WTC11 (cell line): ENCODE results near the gene CHRNB4. TPM values are rescaled to one million over a fixed set of nuclear protein-coding genes. Genes with fewer than 3 reads are reported as not detected.

Experiments used
- ATAC-seq: fragments of 200-7000 bp; cut with Tn5 transposase; 2 replicates; pipeline ENCODE4 v1.10.0; 2021; ENCODE audit warnings: mild to moderate bottlenecking, moderate library complexity
- CTCF ChIA-PET: fragments of 300-600 bp; sonication (Branson Sonifier 250); formaldehyde crosslinking; loops from one replicate; lab custom pipeline; 2021; ENCODE audit warnings: antibody characterized with exemption; lab: Charles Lee
- POLR2A ChIA-PET: fragments of 350-600 bp; sonication (Branson Sonifier 250); formaldehyde crosslinking; loops from one replicate; lab custom pipeline; 2021; ENCODE audit warnings: antibody characterized with exemption; lab: Charles Lee
- DNase-seq: peaks from one replicate; pipeline ENCODE4 v3.0.0; 2021; ENCODE audit warnings: low spot score
- H3K27ac Mint-ChIP-seq: 2 replicates; pipeline ENCODE4 v1.8.0; 2021; ENCODE audit warnings: mixed read lengths
- H3K27me3 Mint-ChIP-seq: 2 replicates; pipeline ENCODE4 v1.8.0; 2021; ENCODE audit warnings: low read depth, mild to moderate bottlenecking, moderate library complexity, mixed read lengths
- H3K36me3 Mint-ChIP-seq: 2 replicates; pipeline ENCODE4 v1.8.0; 2021; ENCODE audit warnings: mixed read lengths
- H3K4me1 Mint-ChIP-seq: 2 replicates; pipeline ENCODE4 v1.8.0; 2022; ENCODE audit warnings: mixed read lengths
- H3K4me3 Mint-ChIP-seq: 2 replicates; pipeline ENCODE4 v1.8.0; 2021; ENCODE audit warnings: mild to moderate bottlenecking, moderate library complexity, mixed read lengths
- H3K9me3 Mint-ChIP-seq: 2 replicates; pipeline ENCODE4 v1.8.0; 2021; ENCODE audit warnings: mixed read lengths
- CREM ChIP-seq: sonication (generic); formaldehyde crosslinking; IDR thresholded peaks from 2 replicates; pipeline ENCODE4 v1.8.1; 2022; ENCODE audit warnings: mild to moderate bottlenecking, missing genetic modification reagents, moderate library complexity
- FOXJ3 ChIP-seq: sonication (generic); formaldehyde crosslinking; IDR thresholded peaks from 2 replicates; pipeline ENCODE4 v1.9.0; 2021; ENCODE audit warnings: missing genetic modification reagents, mild to moderate bottlenecking, borderline replicate concordance
- FOXK1 ChIP-seq: sonication (generic); formaldehyde crosslinking; IDR thresholded peaks from 2 replicates; pipeline ENCODE4 v1.8.0; 2022; ENCODE audit warnings: mild to moderate bottlenecking, moderate library complexity, missing genetic modification reagents
- GRHL2 ChIP-seq: fragments of 250-450 bp; sonication (Bioruptor Pico); IDR thresholded peaks from 2 replicates; pipeline ENCODE4 v1.8.0; 2022; ENCODE audit warnings: mild to moderate bottlenecking, moderate library complexity; ENCODE audit not compliant: insufficient replicate concordance, severe bottlenecking
- GTF2I ChIP-seq: fragments of 250-450 bp; sonication (Bioruptor Pico); conservative IDR thresholded peaks from 2 replicates; pipeline ENCODE4 v1.4.0; 2021; ENCODE audit warnings: mild to moderate bottlenecking
- HMGA2 ChIP-seq: fragments of 250-450 bp; sonication (Bioruptor Pico); IDR thresholded peaks from 2 replicates; pipeline ENCODE4 v1.4.0; 2021; ENCODE audit warnings: mild to moderate bottlenecking, moderate library complexity
- NFYB ChIP-seq: sonication (generic); formaldehyde crosslinking; conservative IDR thresholded peaks from 2 replicates; pipeline ENCODE4 v1.8.0; 2022; ENCODE audit warnings: low read depth, missing genetic modification reagents
- NR3C1 ChIP-seq: sonication (generic); formaldehyde crosslinking; conservative IDR thresholded peaks from 2 replicates; pipeline ENCODE4 v1.8.1; 2023; ENCODE audit warnings: low read depth, mild to moderate bottlenecking, missing genetic modification reagents
- TEAD1 ChIP-seq: sonication (generic); formaldehyde crosslinking; IDR thresholded peaks from 2 replicates; pipeline ENCODE4 v1.8.0; 2022; ENCODE audit warnings: mild to moderate bottlenecking, missing genetic modification reagents
- ZBTB21 ChIP-seq: sonication (generic); formaldehyde crosslinking; IDR thresholded peaks from 2 replicates; pipeline ENCODE4 v1.8.1; 2023; ENCODE audit warnings: mild to moderate bottlenecking, missing genetic modification reagents, borderline replicate concordance
- ZNF138 ChIP-seq: sonication (generic); formaldehyde crosslinking; conservative IDR thresholded peaks from 2 replicates; pipeline ENCODE4 v1.8.1; 2022; ENCODE audit warnings: mild to moderate bottlenecking, moderate library complexity, missing genetic modification reagents
- total RNA-seq: library from RNA; stranded (reverse); gene quantifications from 3 replicates; pipeline ENCODE4 v1.2.3, GENCODE V29; 2021
- TF ChIP-seq, protein P1 (sequence below): sonication (generic); formaldehyde crosslinking; IDR thresholded peaks from 2 replicates; pipeline ENCODE4 v1.8.0; 2023; ENCODE audit warnings: mild to moderate bottlenecking, missing genetic modification reagents
- TF ChIP-seq, protein P2 (sequence below): fragments of 250-450 bp; sonication (Bioruptor Pico); IDR thresholded peaks from 2 replicates; pipeline ENCODE4 v1.9.0; 2021; ENCODE audit warnings: mild to moderate bottlenecking
- TF ChIP-seq, protein P3 (sequence below): sonication (generic); formaldehyde crosslinking; IDR thresholded peaks from 2 replicates; pipeline ENCODE4 v1.8.1; 2023; ENCODE audit warnings: mild to moderate bottlenecking, missing genetic modification reagents, moderate library complexity
- TF ChIP-seq, protein P4 (sequence below): sonication (generic); formaldehyde crosslinking; IDR thresholded peaks from 2 replicates; pipeline ENCODE4 v1.8.1; 2023; ENCODE audit warnings: mild to moderate bottlenecking, missing genetic modification reagents
- TF ChIP-seq, protein P5 (sequence below): fragments of 250-450 bp; sonication (Bioruptor Pico); conservative IDR thresholded peaks from 2 replicates; pipeline ENCODE4 v1.9.0; 2021; ENCODE audit warnings: mild to moderate bottlenecking
- TF ChIP-seq, protein P6 (sequence below): sonication (generic); formaldehyde crosslinking; IDR thresholded peaks from 2 replicates; pipeline ENCODE4 v1.8.0; 2023; ENCODE audit warnings: missing genetic modification reagents

CHRNB4 gene
- total RNA-seq, 1 experiment from 2014 or later = 10.1 TPM

DNA sequence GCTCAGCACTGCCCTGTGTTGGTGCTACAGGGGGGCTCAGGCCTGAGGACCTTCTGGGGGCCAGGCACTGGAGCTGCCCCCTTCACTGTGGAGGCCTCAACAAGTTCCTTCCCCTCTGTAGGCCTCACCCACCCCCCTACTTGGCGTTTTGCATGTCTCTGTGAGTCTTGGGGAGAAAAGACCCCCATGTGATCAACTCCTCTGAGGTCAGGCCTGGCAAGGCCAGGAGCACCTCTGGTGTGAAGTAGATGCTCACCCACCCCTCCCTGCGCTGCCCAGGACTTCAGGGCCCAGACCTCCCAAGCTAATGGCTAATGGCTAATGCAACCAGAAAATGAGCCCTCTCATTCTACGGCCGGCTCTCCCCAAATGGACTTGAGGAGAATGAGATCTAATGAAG lies 34.2 kb upstream of the CHRNB4 start (continued):
- TF ChIP-seq, protein P1, sequence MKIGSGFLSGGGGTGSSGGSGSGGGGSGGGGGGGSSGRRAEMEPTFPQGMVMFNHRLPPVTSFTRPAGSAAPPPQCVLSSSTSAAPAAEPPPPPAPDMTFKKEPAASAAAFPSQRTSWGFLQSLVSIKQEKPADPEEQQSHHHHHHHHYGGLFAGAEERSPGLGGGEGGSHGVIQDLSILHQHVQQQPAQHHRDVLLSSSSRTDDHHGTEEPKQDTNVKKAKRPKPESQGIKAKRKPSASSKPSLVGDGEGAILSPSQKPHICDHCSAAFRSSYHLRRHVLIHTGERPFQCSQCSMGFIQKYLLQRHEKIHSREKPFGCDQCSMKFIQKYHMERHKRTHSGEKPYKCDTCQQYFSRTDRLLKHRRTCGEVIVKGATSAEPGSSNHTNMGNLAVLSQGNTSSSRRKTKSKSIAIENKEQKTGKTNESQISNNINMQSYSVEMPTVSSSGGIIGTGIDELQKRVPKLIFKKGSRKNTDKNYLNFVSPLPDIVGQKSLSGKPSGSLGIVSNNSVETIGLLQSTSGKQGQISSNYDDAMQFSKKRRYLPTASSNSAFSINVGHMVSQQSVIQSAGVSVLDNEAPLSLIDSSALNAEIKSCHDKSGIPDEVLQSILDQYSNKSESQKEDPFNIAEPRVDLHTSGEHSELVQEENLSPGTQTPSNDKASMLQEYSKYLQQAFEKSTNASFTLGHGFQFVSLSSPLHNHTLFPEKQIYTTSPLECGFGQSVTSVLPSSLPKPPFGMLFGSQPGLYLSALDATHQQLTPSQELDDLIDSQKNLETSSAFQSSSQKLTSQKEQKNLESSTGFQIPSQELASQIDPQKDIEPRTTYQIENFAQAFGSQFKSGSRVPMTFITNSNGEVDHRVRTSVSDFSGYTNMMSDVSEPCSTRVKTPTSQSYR (CRISPR knock-in tag) = no peak
- no peak for TF ChIP-seq NFYB (CRISPR knock-in tag)
- TF ChIP-seq GRHL2 (CRISPR knock-in tag) = no peak
- TF ChIP-seq ZNF138 (CRISPR knock-in tag) = no peak
- TF ChIP-seq, protein P2, sequence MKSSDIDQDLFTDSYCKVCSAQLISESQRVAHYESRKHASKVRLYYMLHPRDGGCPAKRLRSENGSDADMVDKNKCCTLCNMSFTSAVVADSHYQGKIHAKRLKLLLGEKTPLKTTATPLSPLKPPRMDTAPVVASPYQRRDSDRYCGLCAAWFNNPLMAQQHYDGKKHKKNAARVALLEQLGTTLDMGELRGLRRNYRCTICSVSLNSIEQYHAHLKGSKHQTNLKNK = no peak
- no peak for TF ChIP-seq FOXK1
- TF ChIP-seq TEAD1 (CRISPR knock-in tag) = no peak
- TF ChIP-seq, protein P3, sequence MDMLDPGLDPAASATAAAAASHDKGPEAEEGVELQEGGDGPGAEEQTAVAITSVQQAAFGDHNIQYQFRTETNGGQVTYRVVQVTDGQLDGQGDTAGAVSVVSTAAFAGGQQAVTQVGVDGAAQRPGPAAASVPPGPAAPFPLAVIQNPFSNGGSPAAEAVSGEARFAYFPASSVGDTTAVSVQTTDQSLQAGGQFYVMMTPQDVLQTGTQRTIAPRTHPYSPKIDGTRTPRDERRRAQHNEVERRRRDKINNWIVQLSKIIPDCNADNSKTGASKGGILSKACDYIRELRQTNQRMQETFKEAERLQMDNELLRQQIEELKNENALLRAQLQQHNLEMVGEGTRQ = no peak

DNA sequence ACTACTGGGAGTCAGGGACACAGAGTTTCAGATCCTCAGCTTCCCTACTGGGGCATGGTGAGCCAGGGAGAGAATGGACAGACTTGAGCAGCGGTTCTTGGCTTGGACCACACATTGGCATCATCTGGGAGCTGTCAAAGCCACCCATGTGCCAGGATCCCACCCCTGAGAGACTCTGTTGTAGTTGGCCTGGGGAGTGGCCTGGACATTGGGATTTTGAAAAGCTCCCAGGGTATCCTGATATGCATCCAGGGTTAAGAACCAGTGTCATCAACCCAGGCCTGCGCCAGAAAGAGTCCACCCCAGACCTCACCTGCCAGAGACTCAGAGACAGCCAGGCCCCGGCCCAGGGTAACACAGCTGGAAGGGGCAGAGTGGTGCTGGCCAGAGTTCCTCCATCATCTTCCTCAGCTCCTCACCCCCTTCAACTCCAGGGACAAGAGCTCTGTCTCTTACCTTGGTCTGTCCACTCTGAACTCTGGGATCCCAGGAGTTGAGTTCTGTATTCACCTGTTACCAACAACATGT lies 33.0 kb upstream of the CHRNB4 start:
- TF ChIP-seq NR3C1 (CRISPR knock-in tag) (no peak), GTF2I (CRISPR knock-in tag) (no peak), HMGA2 (CRISPR knock-in tag) (no peak), FOXJ3 (CRISPR knock-in tag) (no peak), ZBTB21 (no peak), CREM (CRISPR knock-in tag) (no peak)
- TF ChIP-seq, protein P4, sequence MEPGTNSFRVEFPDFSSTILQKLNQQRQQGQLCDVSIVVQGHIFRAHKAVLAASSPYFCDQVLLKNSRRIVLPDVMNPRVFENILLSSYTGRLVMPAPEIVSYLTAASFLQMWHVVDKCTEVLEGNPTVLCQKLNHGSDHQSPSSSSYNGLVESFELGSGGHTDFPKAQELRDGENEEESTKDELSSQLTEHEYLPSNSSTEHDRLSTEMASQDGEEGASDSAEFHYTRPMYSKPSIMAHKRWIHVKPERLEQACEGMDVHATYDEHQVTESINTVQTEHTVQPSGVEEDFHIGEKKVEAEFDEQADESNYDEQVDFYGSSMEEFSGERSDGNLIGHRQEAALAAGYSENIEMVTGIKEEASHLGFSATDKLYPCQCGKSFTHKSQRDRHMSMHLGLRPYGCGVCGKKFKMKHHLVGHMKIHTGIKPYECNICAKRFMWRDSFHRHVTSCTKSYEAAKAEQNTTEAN (CRISPR knock-in tag) = no peak
- TF ChIP-seq, protein P5, sequence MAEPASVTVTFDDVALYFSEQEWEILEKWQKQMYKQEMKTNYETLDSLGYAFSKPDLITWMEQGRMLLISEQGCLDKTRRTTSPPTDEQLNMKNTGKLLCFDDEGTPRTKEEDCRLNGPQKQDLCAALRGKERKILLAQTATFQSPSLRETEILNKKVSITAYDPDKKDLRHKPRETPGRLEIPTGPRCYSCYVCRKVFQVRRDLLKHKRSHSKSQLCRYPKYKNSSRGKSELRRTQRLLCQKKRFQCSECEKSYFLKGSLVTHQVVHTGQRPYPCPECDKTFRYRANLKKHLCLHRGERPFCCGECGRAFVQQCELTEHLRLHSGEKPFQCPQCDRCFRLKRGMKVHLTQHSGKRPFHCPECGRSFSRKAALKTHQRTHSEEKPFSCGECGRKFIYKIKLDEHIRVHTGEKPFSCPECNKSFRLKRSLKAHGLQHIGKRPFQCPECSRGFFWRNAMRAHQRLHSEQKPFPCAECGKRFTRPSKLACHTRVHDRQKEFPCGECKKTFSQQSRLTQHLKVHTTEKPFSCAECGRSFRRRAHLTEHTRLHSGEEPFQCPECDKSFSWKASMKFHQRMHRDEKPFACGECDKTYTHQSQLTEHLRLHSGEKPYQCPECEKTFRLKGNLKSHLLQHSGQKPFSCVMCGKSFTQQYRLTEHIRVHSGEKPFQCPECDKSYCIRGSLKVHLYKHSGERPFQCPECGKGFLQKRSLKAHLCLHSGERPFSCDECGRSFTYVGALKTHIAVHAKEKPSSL = no peak
- TF ChIP-seq, protein P6, sequence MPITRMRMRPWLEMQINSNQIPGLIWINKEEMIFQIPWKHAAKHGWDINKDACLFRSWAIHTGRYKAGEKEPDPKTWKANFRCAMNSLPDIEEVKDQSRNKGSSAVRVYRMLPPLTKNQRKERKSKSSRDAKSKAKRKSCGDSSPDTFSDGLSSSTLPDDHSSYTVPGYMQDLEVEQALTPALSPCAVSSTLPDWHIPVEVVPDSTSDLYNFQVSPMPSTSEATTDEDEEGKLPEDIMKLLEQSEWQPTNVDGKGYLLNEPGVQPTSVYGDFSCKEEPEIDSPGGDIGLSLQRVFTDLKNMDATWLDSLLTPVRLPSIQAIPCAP = no peak
- TF ChIP-seq, all 79 proteins: peak for 0
- no peak for ATAC-seq
- Mint-ChIP-seq H3K27me3 (peaks cover 38% of the 10 kb centered on the region), H3K4me3 (no peak overlapping the region), H3K27ac (no peak overlapping the region), H3K36me3 (no peaks in the 10 kb centered on the region), H3K4me1 (peaks cover 72% of the 10 kb centered on the region), H3K9me3 (no peaks in the 10 kb centered on the region)
- ChIA-PET CTCF (interaction anchor here (0.6 kb wide), 1 partner anchor 374 kb away, joined by 3 read pairs; no protein-coding TSS in a partner anchor), POLR2A (no interaction called here)
- no peak for DNase-seq
